AG09309 (cell line): ENCODE measurements around the gene ESPL1.
A peak's percentile ranks its signal among the peaks of the same experiment; 100 is the strongest.

Experiments
- DNase-seq: peaks from one replicate; pipeline ENCODE4 v3.0.0-alpha.2; 2010; ENCODE audit warnings: low read depth
- H3K4me3 ChIP-seq: 2 replicates; pipeline ENCODE4 v1.5.1; 2011; ENCODE audit warnings: mild to moderate bottlenecking, low read depth, low read length, moderate library complexity; ENCODE audit not compliant: control insufficient read depth
- TF ChIP-seq, protein P1 (sequence below): IDR thresholded peaks from 2 replicates; pipeline ENCODE4 v1.5.1; 2011; ENCODE audit warnings: mild to moderate bottlenecking, low read depth, low read length, inconsistent platforms; ENCODE audit not compliant: insufficient read depth, control insufficient read depth; ENCODE audit errors: missing control alignments

Gene ESPL1

DNA sequence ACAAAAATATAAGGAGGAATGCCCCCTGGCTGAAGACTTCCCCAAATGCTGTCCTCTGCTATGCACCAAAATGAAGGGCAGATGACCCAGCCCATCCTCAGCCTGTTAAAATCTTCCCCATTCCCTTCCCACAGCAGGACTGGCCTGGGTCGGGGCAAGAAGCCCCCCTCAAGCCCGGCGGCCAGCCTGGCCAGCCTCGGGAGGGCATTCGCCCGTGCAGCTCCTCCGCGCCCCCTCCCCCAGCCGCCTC, 36.5 kb upstream of the ESPL1 start:
- DNase-seq = no peak
- H3K4me3 ChIP-seq = peak overlapping the region; percentile 81
- TF ChIP-seq, protein P1, sequence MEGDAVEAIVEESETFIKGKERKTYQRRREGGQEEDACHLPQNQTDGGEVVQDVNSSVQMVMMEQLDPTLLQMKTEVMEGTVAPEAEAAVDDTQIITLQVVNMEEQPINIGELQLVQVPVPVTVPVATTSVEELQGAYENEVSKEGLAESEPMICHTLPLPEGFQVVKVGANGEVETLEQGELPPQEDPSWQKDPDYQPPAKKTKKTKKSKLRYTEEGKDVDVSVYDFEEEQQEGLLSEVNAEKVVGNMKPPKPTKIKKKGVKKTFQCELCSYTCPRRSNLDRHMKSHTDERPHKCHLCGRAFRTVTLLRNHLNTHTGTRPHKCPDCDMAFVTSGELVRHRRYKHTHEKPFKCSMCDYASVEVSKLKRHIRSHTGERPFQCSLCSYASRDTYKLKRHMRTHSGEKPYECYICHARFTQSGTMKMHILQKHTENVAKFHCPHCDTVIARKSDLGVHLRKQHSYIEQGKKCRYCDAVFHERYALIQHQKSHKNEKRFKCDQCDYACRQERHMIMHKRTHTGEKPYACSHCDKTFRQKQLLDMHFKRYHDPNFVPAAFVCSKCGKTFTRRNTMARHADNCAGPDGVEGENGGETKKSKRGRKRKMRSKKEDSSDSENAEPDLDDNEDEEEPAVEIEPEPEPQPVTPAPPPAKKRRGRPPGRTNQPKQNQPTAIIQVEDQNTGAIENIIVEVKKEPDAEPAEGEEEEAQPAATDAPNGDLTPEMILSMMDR = no peak

DNA sequence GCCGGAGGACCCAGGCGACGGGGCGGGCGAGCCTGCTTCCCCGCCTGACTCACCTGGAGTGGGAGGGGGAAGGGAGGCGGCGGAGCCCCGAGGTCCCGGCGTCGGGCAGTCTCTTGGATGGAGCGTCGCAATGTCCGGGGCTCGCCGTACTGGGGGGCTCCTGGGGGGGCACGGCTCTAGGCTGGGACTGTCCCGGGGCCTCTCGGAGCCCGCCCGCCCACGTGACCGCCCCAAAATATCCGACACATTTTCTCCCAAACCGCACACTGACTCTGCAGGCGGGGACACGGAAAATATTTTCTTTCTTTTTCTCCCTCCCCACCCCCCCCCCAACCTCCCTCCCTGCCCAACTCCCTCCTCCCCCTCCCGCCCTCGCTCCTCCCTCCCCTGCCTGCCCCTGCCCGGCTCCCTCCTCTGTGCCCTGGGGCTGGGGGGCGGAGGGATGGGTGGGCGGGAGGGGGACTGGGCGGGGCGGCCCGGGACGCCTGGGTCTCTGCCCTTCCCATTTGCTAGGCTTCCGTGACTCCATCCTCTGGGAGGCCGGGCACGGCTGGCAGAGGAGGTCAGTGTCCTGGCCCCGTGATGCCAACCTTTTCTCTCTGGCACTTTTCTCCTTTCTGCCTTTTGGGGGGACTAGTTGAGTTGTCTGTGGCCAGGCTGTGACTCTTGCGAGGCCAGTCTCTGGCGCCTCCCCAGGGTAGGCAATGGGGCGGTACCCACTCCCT, 36.0 kb upstream of the ESPL1 start, which contains the start of gene RARG:
RARG (minus strand) TSS at position 289 of the 725 bp plus-strand sequence. CDS start 4,664 bp downstream, outside the sequence.
- TF ChIP-seq, protein P1 = no peak
- H3K4me3 ChIP-seq = peak within 1 kb of the TSS; percentile 81
- DNase-seq = no peak

DNA sequence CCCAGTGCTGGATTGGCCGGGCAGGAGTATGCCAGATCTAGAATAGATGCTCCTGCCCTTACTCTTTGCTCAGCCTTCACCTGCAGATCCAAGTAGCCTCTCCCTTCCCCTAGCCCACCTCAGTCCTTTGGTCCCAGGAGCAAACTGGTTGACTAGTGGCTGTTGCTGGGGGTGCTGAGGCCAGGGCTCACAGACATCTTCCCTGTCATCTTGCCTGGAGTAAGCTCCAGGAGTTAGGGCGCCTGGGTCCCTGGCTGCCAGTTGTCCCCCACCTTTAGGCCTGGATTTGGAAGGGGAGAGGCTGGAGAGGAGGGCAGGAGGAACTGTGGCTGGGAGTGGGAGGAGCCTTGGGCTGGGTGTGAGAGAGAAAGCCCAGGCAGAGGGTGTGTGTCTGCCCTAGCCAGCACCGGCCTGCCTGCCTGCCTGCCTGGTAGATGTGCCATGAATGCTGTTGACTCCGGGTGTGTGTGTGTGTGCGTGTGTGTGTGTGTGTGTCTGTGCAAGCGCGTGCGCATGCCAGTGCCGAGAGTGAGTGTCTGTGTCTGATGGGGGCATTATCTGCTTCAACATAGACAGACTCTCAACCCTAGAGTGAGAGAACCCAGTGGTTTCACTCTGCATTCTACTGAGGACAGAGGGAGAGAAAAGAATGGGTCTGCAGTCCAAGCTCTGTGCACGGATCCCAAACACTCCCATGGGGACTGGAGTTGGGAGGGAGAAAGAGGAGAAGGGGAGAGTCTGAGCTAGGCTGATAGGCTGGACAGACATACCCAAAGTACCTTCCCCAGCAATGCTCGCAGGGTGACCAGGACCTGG, 35.2 kb upstream of the ESPL1 start:
- TF ChIP-seq, protein P1 = no peak
- no peak for DNase-seq
- peak overlapping the region; percentile 81 for H3K4me3 ChIP-seq

DNA sequence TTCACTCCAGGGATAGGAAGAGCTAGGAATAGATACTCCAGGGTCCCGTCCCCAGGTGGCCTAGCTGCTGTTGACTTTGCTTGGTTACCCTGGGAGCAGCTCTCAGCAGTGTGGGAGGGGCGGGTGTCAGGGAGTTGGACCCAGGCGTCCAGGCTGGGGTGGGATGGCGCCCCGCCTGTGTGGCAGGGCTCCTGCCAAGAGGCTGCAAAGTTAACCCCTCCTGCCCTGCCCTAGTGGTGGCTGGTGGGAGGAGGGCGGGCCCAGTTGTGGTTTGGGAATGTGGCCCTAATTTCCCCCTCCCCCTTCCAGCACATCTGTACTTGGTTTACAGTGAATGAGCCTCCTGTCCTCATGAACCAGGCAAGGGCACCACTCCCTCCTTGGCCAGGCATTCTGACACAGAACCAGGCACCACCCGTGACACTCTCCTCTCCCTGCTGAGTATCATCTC, 34.4 kb upstream of the ESPL1 start:
- TF ChIP-seq, protein P1 = peak; percentile 11
- no peak overlapping the region for H3K4me3 ChIP-seq
- no peak for DNase-seq

DNA sequence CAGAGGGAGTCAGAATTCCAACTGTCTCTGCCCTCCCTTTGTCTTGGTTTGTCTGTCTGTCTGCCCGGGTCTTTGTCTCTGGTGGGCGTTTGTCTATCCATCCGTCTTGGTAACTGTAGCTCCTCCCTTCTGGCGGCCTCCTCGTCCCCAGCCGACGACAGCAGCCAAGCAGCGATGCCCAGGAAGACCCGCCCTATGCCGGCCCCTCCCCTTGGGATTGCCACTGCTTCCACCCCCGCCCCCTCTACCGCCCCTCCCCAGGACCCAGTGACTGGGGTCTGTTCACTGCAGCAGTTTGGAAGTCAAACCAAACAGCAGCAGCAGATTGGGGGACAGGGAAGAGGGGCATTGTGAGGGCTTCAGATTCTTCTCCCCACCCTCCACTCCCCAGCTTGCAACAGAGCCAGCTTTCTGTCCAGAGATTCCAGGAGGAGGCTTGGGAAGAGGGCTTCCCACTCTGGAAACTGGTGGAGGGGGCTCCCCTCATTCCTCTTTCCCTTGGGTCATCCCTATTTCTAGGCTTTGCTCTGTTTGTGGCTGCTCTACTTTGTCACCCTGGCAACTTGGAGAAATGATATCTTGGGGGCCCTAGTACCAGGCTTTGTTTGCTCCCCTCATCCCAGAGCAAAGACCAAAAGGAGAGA, 33.7 kb upstream of the ESPL1 start:
- TF ChIP-seq, protein P1 = no peak
- H3K4me3 ChIP-seq = no peak overlapping the region
- DNase-seq = no peak

DNA sequence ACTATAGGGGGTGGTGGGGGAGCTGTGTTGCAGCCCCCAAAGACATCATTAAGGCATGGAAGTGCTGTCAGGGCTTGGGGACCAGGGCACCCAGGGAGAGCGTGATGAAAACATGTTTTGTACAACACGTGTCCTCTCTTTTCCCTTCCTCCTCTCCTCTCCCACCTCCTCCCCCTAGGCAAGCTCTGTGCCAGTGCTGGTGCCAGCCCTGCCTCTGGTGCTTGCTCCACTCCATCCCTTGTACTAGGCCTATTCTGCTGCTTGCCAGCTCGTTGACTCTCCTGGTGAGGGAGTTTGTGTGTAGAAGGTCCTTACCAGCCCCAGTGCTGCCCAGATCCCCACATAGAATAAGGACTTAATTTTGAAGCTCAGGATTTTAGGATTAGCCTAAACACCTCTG, 32.9 kb upstream of the ESPL1 start:
- TF ChIP-seq, protein P1 = no peak
- no peak overlapping the region for H3K4me3 ChIP-seq

More for the DNA sequence above, 32.9 kb upstream of the ESPL1 start:
- no peak for DNase-seq
